ENCODE measurements around the gene ARHGAP6.
"Not testable (repeated sequence)": the region's sequence is repeated elsewhere in the genome, so short reads cannot be mapped to it uniquely, and the experiment has no call there.

ARHGAP6 gene

GRCh38 chrX:11365426-11365825 lies 300.3 kb downstream of the ARHGAP6 start:
- H3K4me1 Mint-ChIP-seq: no peaks in the 10 kb centered on the region
- H3K36me3 Mint-ChIP-seq: no peaks in the 10 kb centered on the region
- CTCF ChIA-PET: no interaction called here
- H3K4me3 Mint-ChIP-seq: no peak overlapping the region
- no peak overlapping the region for H3K27ac Mint-ChIP-seq
- H3K9me3 Mint-ChIP-seq: no peaks in the 10 kb centered on the region
- no peak for DNase-seq
- no peaks in the 10 kb centered on the region for H3K27me3 Mint-ChIP-seq

- no peaks in the 10 kb centered on the region for H3K36me3 Mint-ChIP-seq
- H3K27me3 Mint-ChIP-seq: no peaks in the 10 kb centered on the region
- no peak overlapping the region for H3K4me3 Mint-ChIP-seq
- H3K9me3 Mint-ChIP-seq: no peaks in the 10 kb centered on the region
- no peaks in the 10 kb centered on the region for H3K4me1 Mint-ChIP-seq
- no peak for DNase-seq
- H3K27ac Mint-ChIP-seq: no peak overlapping the region
- CTCF ChIA-PET: no interaction called here
Measured at GRCh38 chrX:11364835-11365234, 300.9 kb downstream of the ARHGAP6 start.

GRCh38 chrX:11363825-11364224 lies 301.9 kb downstream of the ARHGAP6 start:
- H3K27me3 Mint-ChIP-seq, H3K36me3 Mint-ChIP-seq, CTCF ChIA-PET, DNase-seq, H3K4me1 Mint-ChIP-seq, H3K4me3 Mint-ChIP-seq, H3K9me3 Mint-ChIP-seq, H3K27ac Mint-ChIP-seq: not testable (repeated sequence)

DNA sequence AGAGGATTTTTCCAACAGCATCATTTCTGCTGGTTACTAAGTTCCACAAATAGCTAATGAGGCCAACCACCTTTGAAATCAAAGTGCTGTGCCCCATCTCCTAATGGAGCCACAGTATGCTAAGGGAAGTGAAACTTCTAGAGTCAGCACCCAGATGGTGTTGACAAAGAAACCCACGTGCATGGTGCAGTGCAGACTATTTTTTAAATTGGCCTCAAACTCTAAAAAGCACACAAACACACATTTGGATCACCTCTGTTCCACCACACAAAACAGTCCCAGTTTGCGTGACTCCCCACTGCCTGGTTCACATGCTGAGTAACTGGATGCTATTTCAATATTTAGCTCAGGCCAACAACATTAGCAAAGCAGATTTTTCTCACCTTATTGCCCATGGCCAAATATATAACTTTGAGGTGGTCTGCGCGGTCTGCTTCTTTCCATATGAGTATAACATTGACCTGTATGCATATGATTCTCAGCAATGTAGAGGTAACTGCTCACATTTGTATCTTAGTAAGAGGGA lies 302.6 kb downstream of the ARHGAP6 start:
- no peaks in the 10 kb centered on the region for H3K27me3 Mint-ChIP-seq
- H3K27ac Mint-ChIP-seq: no peak overlapping the region
- H3K4me3 Mint-ChIP-seq: no peak overlapping the region
- H3K4me1 Mint-ChIP-seq: no peaks in the 10 kb centered on the region
- CTCF ChIA-PET: no interaction called here
- H3K9me3 Mint-ChIP-seq: no peaks in the 10 kb centered on the region
- no peak for DNase-seq
- no peaks in the 10 kb centered on the region for H3K36me3 Mint-ChIP-seq

GRCh38 chrX:11361666-11362065 lies 304.1 kb downstream of the ARHGAP6 start:
- DNase-seq, CTCF ChIA-PET, H3K27me3 Mint-ChIP-seq, H3K27ac Mint-ChIP-seq, H3K4me3 Mint-ChIP-seq, H3K36me3 Mint-ChIP-seq, H3K4me1 Mint-ChIP-seq, H3K9me3 Mint-ChIP-seq: not testable (repeated sequence)

GRCh38 chrX:11355944-11356343 lies 309.8 kb downstream of the ARHGAP6 start:
- H3K4me1 Mint-ChIP-seq, CTCF ChIA-PET: not testable (repeated sequence)

GRCh38 chrX:11355259-11355909 lies 310.3 kb downstream of the ARHGAP6 start:
- CTCF ChIA-PET: no interaction called here
- H3K9me3 Mint-ChIP-seq: no peaks in the 10 kb centered on the region
- no peak overlapping the region for H3K4me3 Mint-ChIP-seq
- H3K27me3 Mint-ChIP-seq: no peaks in the 10 kb centered on the region
- no peaks in the 10 kb centered on the region for H3K36me3 Mint-ChIP-seq
- no peak for DNase-seq
- no peaks in the 10 kb centered on the region for H3K4me1 Mint-ChIP-seq
- no peak overlapping the region for H3K27ac Mint-ChIP-seq

More at GRCh38 chrX:11355944-11356343, 309.8 kb downstream of the ARHGAP6 start:
- not testable (repeated sequence) for H3K27ac Mint-ChIP-seq, H3K27me3 Mint-ChIP-seq, H3K36me3 Mint-ChIP-seq, DNase-seq, H3K9me3 Mint-ChIP-seq, H3K4me3 Mint-ChIP-seq

GRCh38 chrX:11352296-11352741 lies 313.4 kb downstream of the ARHGAP6 start:
- Mint-ChIP-seq H3K27me3 (no peaks in the 10 kb centered on the region), H3K4me3 (no peak overlapping the region), H3K27ac (no peak overlapping the region), H3K4me1 (no peaks in the 10 kb centered on the region), H3K9me3 (no peaks in the 10 kb centered on the region), H3K36me3 (no peaks in the 10 kb centered on the region)
- no peak for DNase-seq
- CTCF ChIA-PET: no interaction called here

DNA sequence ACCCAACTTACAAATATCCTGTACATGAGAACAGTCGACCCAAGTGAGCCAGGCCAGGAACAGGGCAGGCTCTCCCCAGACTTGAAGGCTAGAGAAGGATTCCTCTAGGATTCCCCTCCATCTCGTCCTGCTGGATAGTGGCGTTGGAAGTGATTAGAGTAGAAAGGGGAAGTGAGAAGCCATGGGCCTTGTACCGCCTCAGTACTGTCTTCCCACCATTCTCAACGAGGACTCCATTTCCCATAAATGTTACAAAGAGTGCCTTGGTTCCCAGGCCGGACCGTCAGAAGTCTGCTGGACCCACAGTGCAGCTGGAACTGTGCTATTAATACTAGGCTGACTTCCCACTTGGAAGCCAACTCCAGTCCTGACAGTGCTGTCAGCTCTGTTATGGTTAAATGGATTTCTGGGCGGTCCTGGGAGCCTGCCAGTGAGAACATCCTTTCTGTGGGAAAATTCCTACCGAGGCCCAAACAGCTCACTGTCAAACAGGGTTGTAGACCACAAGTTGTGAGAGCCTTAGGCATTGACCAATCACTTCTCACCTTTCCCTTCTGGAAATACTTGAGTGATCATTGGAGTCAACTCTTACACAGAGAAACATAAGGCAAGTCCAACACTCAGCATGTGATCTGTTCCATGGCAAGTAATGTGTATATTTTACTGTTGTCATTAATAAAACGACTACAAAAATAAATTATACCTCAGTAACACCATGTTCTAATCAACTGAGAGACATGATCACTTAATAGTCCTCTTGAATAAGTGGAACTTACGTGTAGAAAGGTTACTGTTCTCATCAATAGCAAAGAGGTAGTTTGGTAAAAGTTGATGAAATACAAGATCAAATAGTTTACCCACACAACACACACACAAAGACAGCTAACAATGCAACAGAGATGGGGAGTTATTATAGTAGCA lies 314.1 kb downstream of the ARHGAP6 start:
- Mint-ChIP-seq H3K27me3 (no peaks in the 10 kb centered on the region), H3K27ac (no peak overlapping the region), H3K4me3 (no peak overlapping the region), H3K4me1 (no peaks in the 10 kb centered on the region), H3K36me3 (no peaks in the 10 kb centered on the region), H3K9me3 (no peaks in the 10 kb centered on the region)
- CTCF ChIA-PET: no interaction called here
- no peak for DNase-seq

DNA sequence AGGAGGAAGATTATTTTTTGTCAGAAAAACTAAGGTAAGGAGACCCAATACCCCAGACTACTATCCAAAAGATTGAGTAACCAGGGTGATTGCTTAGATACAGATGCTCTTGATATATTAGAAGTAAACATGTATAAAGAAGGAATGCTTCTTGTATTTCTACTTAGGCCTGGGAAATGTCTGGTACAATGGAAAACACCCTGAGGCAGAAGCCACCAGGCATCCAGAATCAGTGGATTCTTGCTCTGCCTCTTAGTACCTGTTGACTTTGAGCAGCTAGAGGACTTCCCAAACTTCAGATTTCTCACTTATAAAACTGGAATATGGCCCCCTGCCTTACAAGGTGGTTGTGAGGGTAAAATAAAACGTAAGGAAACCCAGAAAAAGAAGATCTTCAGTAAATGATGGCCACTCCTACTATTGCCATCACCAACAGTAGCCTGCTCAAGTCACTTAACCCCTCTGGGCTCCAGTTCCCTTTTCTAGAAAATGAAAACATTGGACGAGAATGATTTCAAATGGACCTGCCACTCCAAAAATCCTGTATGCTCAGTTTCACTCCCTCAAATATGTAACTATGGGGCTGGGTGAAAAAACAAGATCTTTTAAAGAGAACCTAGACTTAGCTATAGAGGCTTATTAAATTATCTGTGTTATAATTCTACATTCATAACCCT lies 315.9 kb downstream of the ARHGAP6 start:
- Mint-ChIP-seq H3K4me1 (no peaks in the 10 kb centered on the region), H3K4me3 (no peak overlapping the region), H3K27ac (no peak overlapping the region), H3K36me3 (no peaks in the 10 kb centered on the region), H3K9me3 (no peaks in the 10 kb centered on the region), H3K27me3 (no peaks in the 10 kb centered on the region)
- no peak for DNase-seq
- CTCF ChIA-PET: no interaction called here

DNA sequence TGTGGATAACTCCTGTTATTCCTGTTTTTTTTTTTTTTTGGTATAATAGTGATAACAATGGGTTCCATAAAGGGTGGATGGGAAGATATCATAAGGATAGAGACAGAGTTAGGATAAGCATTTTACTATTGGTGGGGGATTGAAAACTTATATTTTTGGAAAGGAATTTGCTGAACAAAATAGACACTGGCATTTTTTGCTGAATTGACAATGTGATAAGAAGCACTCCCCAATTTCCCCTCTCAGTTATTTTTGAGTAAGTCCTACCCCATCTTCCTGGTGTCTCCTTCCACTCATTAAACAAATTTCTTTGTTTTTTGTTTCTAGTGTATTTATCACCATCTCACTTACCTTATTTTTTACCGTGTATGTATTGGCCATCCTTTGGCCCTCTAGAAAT lies 316.7 kb downstream of the ARHGAP6 start:
- Mint-ChIP-seq H3K9me3 (no peaks in the 10 kb centered on the region), H3K27ac (no peak overlapping the region), H3K4me1 (no peaks in the 10 kb centered on the region), H3K27me3 (no peaks in the 10 kb centered on the region), H3K36me3 (no peaks in the 10 kb centered on the region), H3K4me3 (no peak overlapping the region)
- DNase-seq: no peak
- CTCF ChIA-PET: no interaction called here

- no peaks in the 10 kb centered on the region for H3K27me3 Mint-ChIP-seq
- H3K4me1 Mint-ChIP-seq: no peaks in the 10 kb centered on the region
- H3K9me3 Mint-ChIP-seq: no peaks in the 10 kb centered on the region
- no peak overlapping the region for H3K4me3 Mint-ChIP-seq
- H3K36me3 Mint-ChIP-seq: no peaks in the 10 kb centered on the region
- no peak overlapping the region for H3K27ac Mint-ChIP-seq
- CTCF ChIA-PET: no interaction called here
- DNase-seq: no peak
Measured at GRCh38 chrX:11347300-11347699, 318.4 kb downstream of the ARHGAP6 start.

DNA sequence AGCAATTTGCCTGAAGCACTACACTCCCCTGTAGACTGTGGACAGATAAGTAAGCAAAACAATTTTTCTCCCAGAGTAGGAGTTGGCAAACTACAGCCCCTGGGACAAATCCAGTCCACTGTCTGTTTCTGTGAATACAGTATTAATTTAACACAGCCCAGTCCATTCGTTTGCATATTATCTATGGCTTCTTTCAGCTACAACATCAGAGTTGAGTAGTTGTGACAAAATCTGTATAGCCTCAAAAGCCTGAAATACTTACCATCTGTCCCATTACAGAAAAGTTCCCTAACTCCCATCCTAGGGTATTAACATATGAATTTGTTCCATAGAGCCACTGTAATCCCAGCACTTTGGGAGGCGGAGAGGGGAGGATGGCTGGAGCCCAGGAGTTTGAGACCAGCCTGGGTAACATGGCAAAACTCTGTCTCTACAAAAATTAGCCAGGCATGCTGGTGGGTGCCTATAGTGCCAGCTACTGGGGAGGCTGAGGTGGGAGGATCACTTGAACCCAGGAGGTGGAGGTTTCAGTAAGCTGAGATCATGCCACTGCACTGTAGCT lies 319.5 kb downstream of the ARHGAP6 start:
- Mint-ChIP-seq H3K4me1 (no peaks in the 10 kb centered on the region), H3K36me3 (no peaks in the 10 kb centered on the region), H3K27ac (no peak overlapping the region), H3K27me3 (no peaks in the 10 kb centered on the region), H3K4me3 (no peak overlapping the region), H3K9me3 (no peaks in the 10 kb centered on the region)
- DNase-seq: no peak
- CTCF ChIA-PET: no interaction called here

DNA sequence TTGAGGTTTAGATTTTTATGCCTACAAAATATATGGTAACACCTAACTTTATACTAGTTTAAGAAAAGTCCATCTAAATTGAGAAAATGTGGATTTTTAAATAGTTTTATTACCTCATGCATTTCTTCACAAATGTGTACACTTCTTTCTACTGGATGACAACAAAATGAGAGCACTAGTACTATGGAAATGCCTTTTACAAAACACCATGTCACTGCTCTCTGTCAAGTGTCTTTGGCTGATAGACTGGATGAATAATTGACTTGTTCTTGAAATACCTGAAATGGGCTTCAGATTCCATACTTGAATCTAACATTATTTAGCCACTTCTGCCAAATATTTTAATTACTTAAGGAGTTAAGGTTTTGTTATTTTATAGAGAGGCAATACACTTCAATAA lies 323.0 kb downstream of the ARHGAP6 start:
- no peak overlapping the region for H3K27ac Mint-ChIP-seq
- no peaks in the 10 kb centered on the region for H3K4me1 Mint-ChIP-seq
- no peaks in the 10 kb centered on the region for H3K27me3 Mint-ChIP-seq
- DNase-seq: no peak
- H3K36me3 Mint-ChIP-seq: no peaks in the 10 kb centered on the region
- no peak overlapping the region for H3K4me3 Mint-ChIP-seq
- CTCF ChIA-PET: no interaction called here
- H3K9me3 Mint-ChIP-seq: no peaks in the 10 kb centered on the region

All from activated naive CD4-positive, alpha-beta T cell treated with anti-CD3 and anti-CD28 coated beads, Interleukin-2, amount 10 ng/mL, durations not matched to agents 7 days and 5 days (primary cell).